GM23338 (cell line): ENCODE measurements around the gene PRR36. TPM values are rescaled to one million over a fixed set of nuclear protein-coding genes. Genes with fewer than 3 reads are reported as not detected.
"Not testable (repeated sequence)": the region's sequence is repeated elsewhere in the genome, so short reads cannot be mapped to it uniquely, and the experiment has no call there.

Source experiments
- ATAC-seq: fragments of 200-7000 bp; cut with Tn5 transposase; 3 replicates; pipeline ENCODE4 v1.9.1; 2020
- DNase-seq: peaks from one replicate; pipeline ENCODE4 v3.0.0-alpha.2; 2015; ENCODE audit warnings: low spot score
- H2AFZ ChIP-seq: fragments of 200-600 bp; sonication (generic); 2 replicates; pipeline ENCODE4 v1.8.0; 2016; ENCODE audit warnings: antibody characterized with exemption, mild to moderate bottlenecking, moderate library complexity
- H3F3A ChIP-seq: fragments of 200-600 bp; sonication (generic); replicated peaks from 2 replicates; pipeline ENCODE4 v1.8.0; 2017; ENCODE audit warnings: antibody characterized with exemption, mixed run types, low read depth
- H3K27ac ChIP-seq: fragments of 200-600 bp; sonication (generic); 2 replicates; pipeline ENCODE4 v1.6.1; 2016; ENCODE audit warnings: low read depth
- H3K27me3 ChIP-seq: fragments of 200-600 bp; sonication (generic); 2 replicates; pipeline ENCODE4 v1.8.0; 2016; ENCODE audit warnings: mild to moderate bottlenecking, mixed run types, moderate library complexity; ENCODE audit not compliant: insufficient read depth
- H3K36me3 ChIP-seq: fragments of 200-600 bp; sonication (generic); 2 replicates; pipeline ENCODE4 v1.8.0; 2016; ENCODE audit warnings: mild to moderate bottlenecking; ENCODE audit not compliant: insufficient read depth
- H3K4me1 ChIP-seq: fragments of 200-600 bp; sonication (generic); 2 replicates; pipeline ENCODE4 v1.8.0; 2016; ENCODE audit warnings: mild to moderate bottlenecking, moderate library complexity; ENCODE audit not compliant: insufficient read depth
- H3K4me2 ChIP-seq: fragments of 200-600 bp; sonication (generic); 2 replicates; pipeline ENCODE4 v1.7.1; 2017; ENCODE audit warnings: mixed run types
- H3K4me3 ChIP-seq: fragments of 200-600 bp; sonication (generic); 2 replicates; pipeline ENCODE4 v1.6.1; 2016; ENCODE audit warnings: mixed run types
- H3K79me2 ChIP-seq: fragments of 200-600 bp; sonication (generic); replicated peaks from 2 replicates; pipeline ENCODE4 v1.8.0; 2017; ENCODE audit warnings: mild to moderate bottlenecking; ENCODE audit not compliant: insufficient read depth
- H3K9me2 ChIP-seq: fragments of 200-600 bp; sonication (generic); 2 replicates; pipeline ENCODE4 v1.8.0; 2017; ENCODE audit not compliant: insufficient read depth
- H4K20me1 ChIP-seq: fragments of 200-600 bp; sonication (generic); replicated peaks from 2 replicates; pipeline ENCODE4 v1.8.0; 2017; ENCODE audit warnings: mild to moderate bottlenecking; ENCODE audit not compliant: insufficient read depth
- H3K27ac Mint-ChIP-seq: 2 replicates; pipeline ENCODE4 v1.8.0; 2020; ENCODE audit warnings: inconsistent platforms, mild to moderate bottlenecking, moderate library complexity, mixed read lengths
- H3K27me3 Mint-ChIP-seq: 3 replicates; pipeline ENCODE4 v1.8.0; 2022; ENCODE audit warnings: low read depth, mild to moderate bottlenecking, moderate library complexity, mixed read lengths, inconsistent platforms; ENCODE audit not compliant: insufficient read depth, poor library complexity
- H3K36me3 Mint-ChIP-seq: 3 replicates; pipeline ENCODE4 v1.8.0; 2021; ENCODE audit warnings: low read depth, mild to moderate bottlenecking, inconsistent platforms, moderate library complexity, mixed read lengths
- H3K4me1 Mint-ChIP-seq: 3 replicates; pipeline ENCODE4 v1.8.0; 2020; ENCODE audit warnings: mild to moderate bottlenecking, inconsistent platforms, mixed read lengths
- H3K4me3 Mint-ChIP-seq: 3 replicates; pipeline ENCODE4 v1.8.0; 2021; ENCODE audit warnings: moderate library complexity, mild to moderate bottlenecking, inconsistent platforms, mixed read lengths
- H3K9me3 Mint-ChIP-seq: 3 replicates; pipeline ENCODE4 v1.8.0; 2020; ENCODE audit warnings: moderate library complexity, mild to moderate bottlenecking, inconsistent platforms, mixed read lengths
- EZH2phosphoT487 ChIP-seq: fragments of 200-600 bp; sonication (generic); IDR thresholded peaks from one replicate; pipeline ENCODE4 v1.8.1; 2018; ENCODE audit warnings: antibody characterized with exemption; ENCODE audit not compliant: unreplicated experiment
- STAT1 ChIP-seq: IDR thresholded peaks from one replicate; pipeline ENCODE4 v1.6.1; 2016; ENCODE audit warnings: antibody characterized with exemption; ENCODE audit not compliant: unreplicated experiment
- polyA plus RNA-seq: library from polyadenylated mRNA; unstranded; fragments of >200 nt; fragmentation: Nextera tagmentation; extraction: Ambion mirVana; gene quantifications from 2 replicates; pipeline ENCODE4 v1.2.1, GENCODE V29; 2016
- total RNA-seq: library from RNA; depleted of rRNA; stranded (reverse); fragments of >200 nt; shearing (Covaris generic); gene quantifications from 2 replicates; pipeline ENCODE4 v1.2.3, GENCODE V29; 2014
- TF ChIP-seq, protein P1 (sequence below): fragments of 250-450 bp; sonication (Bioruptor Pico); IDR thresholded peaks from 2 replicates; pipeline ENCODE4 v1.5.0; 2020; ENCODE audit warnings: mild to moderate bottlenecking, moderate library complexity
- TF ChIP-seq, protein P2 (sequence below): IDR thresholded peaks from 2 replicates; pipeline ENCODE4 v1.6.1; 2016; ENCODE audit warnings: antibody characterized with exemption

The PRR36 gene
- total and polyA plus RNA-seq, 2 experiments from 2014 or later: 17.6 to 17.9 TPM

DNA sequence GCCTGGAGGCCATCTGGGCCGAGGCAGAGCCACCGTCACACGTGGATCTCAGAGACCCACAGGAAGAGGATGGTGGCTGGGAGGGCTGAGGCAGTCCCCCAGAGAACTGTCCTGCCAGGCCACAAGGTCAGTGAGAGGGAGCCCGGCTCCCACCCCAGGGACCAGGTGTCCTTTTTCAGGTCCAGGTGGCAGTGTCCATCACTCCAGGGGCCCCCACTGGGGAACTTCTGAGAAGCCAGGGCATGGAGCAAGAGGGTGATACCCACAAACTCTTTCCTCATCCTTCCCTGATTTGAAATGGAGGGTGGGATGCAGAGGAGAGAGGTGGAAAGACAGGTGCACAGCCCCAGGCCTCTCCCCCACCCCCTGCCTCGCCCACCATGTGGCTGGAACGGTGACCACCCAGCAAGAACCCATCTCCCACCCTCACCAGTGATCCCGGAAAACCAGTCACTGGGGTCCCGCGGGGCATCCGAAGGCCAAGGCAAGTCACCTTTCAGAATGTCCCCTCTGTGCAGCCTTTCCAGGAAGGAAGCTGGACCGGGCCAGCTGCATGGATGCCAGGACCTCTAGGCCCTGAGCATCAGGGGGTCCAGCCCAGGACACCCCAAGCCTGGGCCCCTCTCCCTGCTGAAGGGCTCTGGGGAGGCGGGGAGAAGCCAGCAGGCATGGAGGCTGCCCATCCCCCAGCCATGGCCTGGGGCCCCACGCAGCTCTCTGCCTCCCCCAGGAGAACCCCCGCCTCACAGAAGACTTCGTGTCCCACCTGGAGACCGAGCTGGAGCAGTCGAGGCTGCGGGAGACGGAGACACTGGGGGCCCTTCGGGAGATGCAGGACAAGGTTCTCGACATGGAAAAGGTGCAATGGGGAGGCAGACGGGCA, 14.1 kb downstream of the PRR36 start (continued):
- TF ChIP-seq, protein P1, sequence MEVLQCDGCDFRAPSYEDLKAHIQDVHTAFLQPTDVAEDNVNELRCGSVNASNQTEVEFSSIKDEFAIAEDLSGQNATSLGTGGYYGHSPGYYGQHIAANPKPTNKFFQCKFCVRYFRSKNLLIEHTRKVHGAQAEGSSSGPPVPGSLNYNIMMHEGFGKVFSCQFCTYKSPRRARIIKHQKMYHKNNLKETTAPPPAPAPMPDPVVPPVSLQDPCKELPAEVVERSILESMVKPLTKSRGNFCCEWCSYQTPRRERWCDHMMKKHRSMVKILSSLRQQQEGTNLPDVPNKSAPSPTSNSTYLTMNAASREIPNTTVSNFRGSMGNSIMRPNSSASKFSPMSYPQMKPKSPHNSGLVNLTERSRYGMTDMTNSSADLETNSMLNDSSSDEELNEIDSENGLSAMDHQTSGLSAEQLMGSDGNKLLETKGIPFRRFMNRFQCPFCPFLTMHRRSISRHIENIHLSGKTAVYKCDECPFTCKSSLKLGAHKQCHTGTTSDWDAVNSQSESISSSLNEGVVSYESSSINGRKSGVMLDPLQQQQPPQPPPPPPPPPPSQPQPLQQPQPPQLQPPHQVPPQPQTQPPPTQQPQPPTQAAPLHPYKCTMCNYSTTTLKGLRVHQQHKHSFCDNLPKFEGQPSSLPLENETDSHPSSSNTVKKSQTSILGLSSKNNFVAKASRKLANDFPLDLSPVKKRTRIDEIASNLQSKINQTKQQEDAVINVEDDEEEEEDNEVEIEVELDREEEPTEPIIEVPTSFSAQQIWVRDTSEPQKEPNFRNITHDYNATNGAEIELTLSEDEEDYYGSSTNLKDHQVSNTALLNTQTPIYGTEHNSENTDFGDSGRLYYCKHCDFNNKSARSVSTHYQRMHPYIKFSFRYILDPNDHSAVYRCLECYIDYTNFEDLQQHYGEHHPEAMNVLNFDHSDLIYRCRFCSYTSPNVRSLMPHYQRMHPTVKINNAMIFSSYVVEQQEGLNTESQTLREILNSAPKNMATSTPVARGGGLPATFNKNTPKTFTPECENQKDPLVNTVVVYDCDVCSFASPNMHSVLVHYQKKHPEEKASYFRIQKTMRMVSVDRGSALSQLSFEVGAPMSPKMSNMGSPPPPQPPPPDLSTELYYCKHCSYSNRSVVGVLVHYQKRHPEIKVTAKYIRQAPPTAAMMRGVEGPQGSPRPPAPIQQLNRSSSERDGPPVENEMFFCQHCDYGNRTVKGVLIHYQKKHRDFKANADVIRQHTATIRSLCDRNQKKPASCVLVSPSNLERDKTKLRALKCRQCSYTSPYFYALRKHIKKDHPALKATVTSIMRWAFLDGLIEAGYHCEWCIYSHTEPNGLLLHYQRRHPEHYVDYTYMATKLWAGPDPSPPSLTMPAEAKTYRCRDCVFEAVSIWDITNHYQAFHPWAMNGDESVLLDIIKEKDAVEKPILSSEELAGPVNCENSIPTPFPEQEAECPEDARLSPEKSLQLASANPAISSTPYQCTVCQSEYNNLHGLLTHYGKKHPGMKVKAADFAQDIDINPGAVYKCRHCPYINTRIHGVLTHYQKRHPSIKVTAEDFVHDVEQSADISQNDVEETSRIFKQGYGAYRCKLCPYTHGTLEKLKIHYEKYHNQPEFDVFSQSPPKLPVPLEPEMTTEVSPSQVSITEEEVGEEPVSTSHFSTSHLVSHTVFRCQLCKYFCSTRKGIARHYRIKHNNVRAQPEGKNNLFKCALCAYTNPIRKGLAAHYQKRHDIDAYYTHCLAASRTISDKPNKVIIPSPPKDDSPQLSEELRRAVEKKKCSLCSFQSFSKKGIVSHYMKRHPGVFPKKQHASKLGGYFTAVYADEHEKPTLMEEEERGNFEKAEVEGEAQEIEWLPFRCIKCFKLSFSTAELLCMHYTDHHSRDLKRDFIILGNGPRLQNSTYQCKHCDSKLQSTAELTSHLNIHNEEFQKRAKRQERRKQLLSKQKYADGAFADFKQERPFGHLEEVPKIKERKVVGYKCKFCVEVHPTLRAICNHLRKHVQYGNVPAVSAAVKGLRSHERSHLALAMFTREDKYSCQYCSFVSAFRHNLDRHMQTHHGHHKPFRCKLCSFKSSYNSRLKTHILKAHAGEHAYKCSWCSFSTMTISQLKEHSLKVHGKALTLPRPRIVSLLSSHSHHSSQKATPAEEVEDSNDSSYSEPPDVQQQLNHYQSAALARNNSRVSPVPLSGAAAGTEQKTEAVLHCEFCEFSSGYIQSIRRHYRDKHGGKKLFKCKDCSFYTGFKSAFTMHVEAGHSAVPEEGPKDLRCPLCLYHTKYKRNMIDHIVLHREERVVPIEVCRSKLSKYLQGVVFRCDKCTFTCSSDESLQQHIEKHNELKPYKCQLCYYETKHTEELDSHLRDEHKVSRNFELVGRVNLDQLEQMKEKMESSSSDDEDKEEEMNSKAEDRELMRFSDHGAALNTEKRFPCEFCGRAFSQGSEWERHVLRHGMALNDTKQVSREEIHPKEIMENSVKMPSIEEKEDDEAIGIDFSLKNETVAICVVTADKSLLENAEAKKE (CRISPR knock-in tag): no peak
- TF ChIP-seq, protein P2, sequence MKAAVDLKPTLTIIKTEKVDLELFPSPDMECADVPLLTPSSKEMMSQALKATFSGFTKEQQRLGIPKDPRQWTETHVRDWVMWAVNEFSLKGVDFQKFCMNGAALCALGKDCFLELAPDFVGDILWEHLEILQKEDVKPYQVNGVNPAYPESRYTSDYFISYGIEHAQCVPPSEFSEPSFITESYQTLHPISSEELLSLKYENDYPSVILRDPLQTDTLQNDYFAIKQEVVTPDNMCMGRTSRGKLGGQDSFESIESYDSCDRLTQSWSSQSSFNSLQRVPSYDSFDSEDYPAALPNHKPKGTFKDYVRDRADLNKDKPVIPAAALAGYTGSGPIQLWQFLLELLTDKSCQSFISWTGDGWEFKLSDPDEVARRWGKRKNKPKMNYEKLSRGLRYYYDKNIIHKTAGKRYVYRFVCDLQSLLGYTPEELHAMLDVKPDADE: no peak
- TF ChIP-seq EZH2phosphoT487 (no peak), STAT1 (no peak)

DNA sequence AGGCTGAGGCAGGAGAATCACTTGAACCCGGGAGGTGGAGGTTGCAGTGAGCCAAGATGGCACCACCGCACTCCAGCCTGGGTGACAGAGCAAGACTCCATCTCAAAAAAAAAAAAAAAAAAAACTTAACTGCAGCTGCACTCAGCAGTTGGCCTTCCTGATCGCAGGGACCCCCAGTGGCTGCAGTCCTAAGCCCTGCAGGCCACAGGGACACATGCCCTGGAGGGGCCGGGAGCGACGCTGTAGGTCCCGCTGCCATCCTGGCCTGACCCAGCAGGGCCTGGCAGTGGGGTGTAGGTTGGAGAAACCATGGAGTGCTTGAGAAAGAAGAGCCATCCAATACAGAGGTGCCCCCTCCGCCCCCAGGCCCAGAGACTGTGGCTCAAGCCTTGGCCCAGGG, 15.1 kb downstream of the PRR36 start:
- H2AFZ ChIP-seq, H3K9me2 ChIP-seq, H3K4me3 Mint-ChIP-seq, H3K36me3 ChIP-seq, H3K4me3 ChIP-seq, H3K36me3 Mint-ChIP-seq, H4K20me1 ChIP-seq, H3F3A ChIP-seq, H3K4me2 ChIP-seq, ATAC-seq, DNase-seq, H3K27ac ChIP-seq, H3K79me2 ChIP-seq, H3K27ac Mint-ChIP-seq, H3K9me3 Mint-ChIP-seq: not testable (repeated sequence)
- H3K4me1 Mint-ChIP-seq: peaks cover 28% of the 10 kb centered on the region
- peaks cover 31% of the 10 kb centered on the region for H3K27me3 Mint-ChIP-seq
- Histone ChIP-seq H3K27me3 (peaks cover 24% of the 10 kb centered on the region), H3K4me1 (peaks cover 29% of the 10 kb centered on the region)
